ENCODE data around the gene FARS2.

Gene FARS2

GRCh38 chr6:5731435-5731834, 470.1 kb downstream of the FARS2 start:
- no peak for DNase-seq (ENCODE audit: low spot score)

- DNase-seq (ENCODE audit: low spot score): no peak
These were observed 471.2 kb downstream of the FARS2 start for GRCh38 chr6:5732496-5732895.

- DNase-seq (ENCODE audit: low spot score): no peak
These were observed 474.9 kb downstream of the FARS2 start for GRCh38 chr6:5736016-5736738.

GRCh38 chr6:5737460-5737859, 476.1 kb downstream of the FARS2 start:
- DNase-seq (ENCODE audit: low spot score): no peak

- no peak for DNase-seq (ENCODE audit: low spot score)
These were observed 476.9 kb downstream of the FARS2 start for GRCh38 chr6:5738211-5738610.

- DNase-seq (ENCODE audit: low spot score): no peak
These were observed 483.2 kb downstream of the FARS2 start for GRCh38 chr6:5744497-5744896.

GRCh38 chr6:5745081-5745480, 483.8 kb downstream of the FARS2 start:
- no peak for DNase-seq (ENCODE audit: low spot score)

GRCh38 chr6:5746053-5746758, 484.9 kb downstream of the FARS2 start:
- peak; percentile 46 for DNase-seq (ENCODE audit: low spot score)

GRCh38 chr6:5746759-5747130, 485.4 kb downstream of the FARS2 start:
- DNase-seq (ENCODE audit: low spot score): no peak

GRCh38 chr6:5747379-5747778, 486.1 kb downstream of the FARS2 start:
- DNase-seq (ENCODE audit: low spot score): no peak

GRCh38 chr6:5749016-5749650, 487.8 kb downstream of the FARS2 start:
- DNase-seq (ENCODE audit: low spot score): no peak

- DNase-seq (ENCODE audit: low spot score): no peak
These were observed 488.4 kb downstream of the FARS2 start for GRCh38 chr6:5749651-5750215.

GRCh38 chr6:5751525-5752390, 490.4 kb downstream of the FARS2 start:
- DNase-seq (ENCODE audit: low spot score): peak; percentile 48

- DNase-seq (ENCODE audit: low spot score): peak; percentile 73
These were observed 491.0 kb downstream of the FARS2 start for GRCh38 chr6:5752391-5752680.

GRCh38 chr6:5753209-5753608, 491.9 kb downstream of the FARS2 start:
- no peak for DNase-seq (ENCODE audit: low spot score)

GRCh38 chr6:5754904-5755303, 493.6 kb downstream of the FARS2 start:
- no peak for DNase-seq (ENCODE audit: low spot score)

- no peak for DNase-seq (ENCODE audit: low spot score)
These were observed 498.3 kb downstream of the FARS2 start for GRCh38 chr6:5759571-5759970.

GRCh38 chr6:5761370-5761769, 500.1 kb downstream of the FARS2 start:
- DNase-seq (ENCODE audit: low spot score): no peak

GRCh38 chr6:5762561-5762968, 501.3 kb downstream of the FARS2 start:
- DNase-seq (ENCODE audit: low spot score): no peak

- DNase-seq (ENCODE audit: low spot score): peak; percentile 49
These were observed 502.1 kb downstream of the FARS2 start for GRCh38 chr6:5763407-5763806.

- DNase-seq (ENCODE audit: low spot score): peak; percentile 18
These were observed 502.6 kb downstream of the FARS2 start for GRCh38 chr6:5763871-5764270.

GRCh38 chr6:5764401-5764955, 503.2 kb downstream of the FARS2 start:
- DNase-seq (ENCODE audit: low spot score): peak; percentile 80
